ENCODE data around the gene DNAL1.

- TF ChIP-seq POLR2A (IDR thresholded peaks at IDR 0.05; ENCODE audit: low read length) (no peak), CTCF (IDR thresholded peaks at IDR 0.05) (peak; percentile 91), TP53 (CRISPR knock-in tag; IDR thresholded peaks at IDR 0.05) (no peak), PHF8 (IDR thresholded peaks at IDR 0.05; ENCODE audit: borderline replicate concordance, low read depth) (no peak), MAX (IDR thresholded peaks at IDR 0.05) (no peak; the same call in 1 of the 2 replicates), POLR2AphosphoS2 (conservative IDR thresholded peaks at IDR 0.05; ENCODE audit: low read length) (no peak), USF2 (IDR thresholded peaks at IDR 0.05) (peak; percentile 72), KDM1A (IDR thresholded peaks at IDR 0.05; ENCODE audit: low read depth) (no peak), BHLHE40 (IDR thresholded peaks at IDR 0.05; ENCODE audit: low read depth, low read length) (no peak)
Observed at GRCh38 chr14:73633116-73634010, 11.4 kb upstream of the DNAL1 start.

Data from A549 (cell line).